Neuronal stem cell (in vitro differentiated cells): ENCODE measurements around the gene MLF2.

Experiments
- DNase-seq: peaks from one replicate; pipeline ENCODE4 v3.0.0-alpha.2; 2013; ENCODE audit warnings: low spot score
- H2AFZ ChIP-seq: one replicate; pipeline ENCODE4 v1.6.1; 2013; ENCODE audit warnings: mild to moderate bottlenecking, low read length, inconsistent platforms
- H2AK5ac ChIP-seq: 2 replicates; pipeline ENCODE4 v1.6.1; 2013; ENCODE audit warnings: low read depth, mild to moderate bottlenecking, inconsistent platforms, low read length, moderate library complexity, mixed read lengths
- H2BK120ac ChIP-seq: 2 replicates; pipeline ENCODE4 v1.6.1; 2013; ENCODE audit warnings: low read depth, mild to moderate bottlenecking, inconsistent platforms, low read length, moderate library complexity, mixed read lengths
- H2BK12ac ChIP-seq: one replicate; pipeline ENCODE4 v1.6.1; 2013; ENCODE audit warnings: low read length, inconsistent platforms
- H2BK15ac ChIP-seq: 2 replicates; pipeline ENCODE4 v1.6.1; 2013; ENCODE audit warnings: mild to moderate bottlenecking, low read length, inconsistent platforms, mixed read lengths
- H2BK5ac ChIP-seq: one replicate; pipeline ENCODE4 v1.6.1; 2013; ENCODE audit warnings: inconsistent platforms, mild to moderate bottlenecking, low read length, moderate library complexity
- H3K14ac ChIP-seq: one replicate; pipeline ENCODE4 v1.6.1; 2013; ENCODE audit warnings: low read length, inconsistent platforms
- H3K18ac ChIP-seq: 2 replicates; pipeline ENCODE4 v1.6.1; 2013; ENCODE audit warnings: low read length, inconsistent platforms
- H3K23ac ChIP-seq: 2 replicates; pipeline ENCODE4 v1.6.1; 2013; ENCODE audit warnings: low read depth, mild to moderate bottlenecking, mixed read lengths, low read length, inconsistent platforms; ENCODE audit not compliant: poor library complexity
- H3K27ac ChIP-seq: replicated peaks from 3 replicates; pipeline ENCODE4 v1.5.1; 2013; ENCODE audit warnings: low read length, inconsistent platforms
- H3K27me3 ChIP-seq, 3 experiments: 2 replicates each; pipeline ENCODE4 v1.6.1; 2013; ENCODE audit warnings: low read length in 3 of 3, mild to moderate bottlenecking in 2 of 3, inconsistent platforms in 1 of 3, low read depth in 1 of 3, mixed read lengths in 1 of 3, moderate library complexity in 1 of 3; ENCODE audit not compliant: control insufficient read depth in 3 of 3, insufficient read depth in 3 of 3
- H3K36me3 ChIP-seq, 2 donors: replicated peaks in 1 of 2; 2 replicates each; pipeline ENCODE4 v1.6.1; 2013; ENCODE audit warnings: low read length in 2 of 2; ENCODE audit not compliant: control insufficient read depth in 2 of 2, insufficient read depth in 2 of 2
- H3K4ac ChIP-seq: 2 replicates; pipeline ENCODE4 v1.6.1; 2013; ENCODE audit warnings: inconsistent platforms, mild to moderate bottlenecking, low read length, moderate library complexity
- H3K4me1 ChIP-seq, 2 donors: 1 replicate in 1 of 2; 2 replicates in 1 of 2; pipeline ENCODE4 v1.6.1; 2013; ENCODE audit warnings: low read length in 2 of 2, low read depth in 1 of 2; ENCODE audit not compliant: control insufficient read depth in 2 of 2, insufficient read depth in 1 of 2
- H3K4me2 ChIP-seq: one replicate; pipeline ENCODE4 v1.6.1; 2013; ENCODE audit warnings: mild to moderate bottlenecking, low read length, inconsistent platforms; ENCODE audit not compliant: insufficient read depth, poor library complexity, severe bottlenecking
- H3K4me3 ChIP-seq, 2 donors: 2 replicates each; pipeline ENCODE4 v1.5.1; 2013; ENCODE audit warnings: low read length in 2 of 2, mild to moderate bottlenecking in 2 of 2, inconsistent platforms in 1 of 2, moderate library complexity in 1 of 2
- H3K79me1 ChIP-seq: one replicate; pipeline ENCODE4 v1.6.1; 2013; ENCODE audit warnings: low read depth, mild to moderate bottlenecking, inconsistent platforms, low read length, moderate library complexity
- H3K9ac ChIP-seq: one replicate; pipeline ENCODE4 v1.6.1; 2013; ENCODE audit warnings: mild to moderate bottlenecking, low read depth, low read length, inconsistent platforms; ENCODE audit not compliant: poor library complexity
- H3K9me3 ChIP-seq, 2 donors: replicated peaks in 1 of 2; 2 replicates each; pipeline versions ENCODE3 to v1.6.1; 2013; ENCODE audit warnings: low read length in 2 of 2, mild to moderate bottlenecking in 2 of 2, inconsistent platforms in 1 of 2, low read depth in 1 of 2, mixed read lengths in 1 of 2, moderate library complexity in 1 of 2; ENCODE audit not compliant: control insufficient read depth in 2 of 2, insufficient read depth in 1 of 2
- H4K8ac ChIP-seq: one replicate; pipeline ENCODE4 v1.6.1; 2013; ENCODE audit warnings: low read depth, mild to moderate bottlenecking, inconsistent platforms, low read length, moderate library complexity
- H4K91ac ChIP-seq: one replicate; pipeline ENCODE4 v1.6.1; 2013; ENCODE audit warnings: low read length, low read depth, mild to moderate bottlenecking, inconsistent platforms; ENCODE audit not compliant: poor library complexity
- WGBS, 2 donors: extraction: QIAGEN DNeasy Blood & Tissue Kit; methylation state at CpG; one replicate each; pipeline ENCODE4 v1.1.7; 2013; ENCODE audit warnings: missing lambda C conversion rate in 2 of 2, mixed read lengths in 1 of 2; ENCODE audit not compliant: insufficient read length in 2 of 2, insufficient replicate concordance in 1 of 2; ENCODE audit errors: extremely low coverage in 2 of 2; 5-methylcytosine and 5-hydroxymethylcytosine counted together

MLF2 gene

GRCh38 chr12:6784296-6784695, 31.4 kb upstream of the MLF2 start:
- H3K18ac ChIP-seq = no peak overlapping the region
- H3K36me3 ChIP-seq = no peaks in the 10 kb centered on the region
- H2BK120ac ChIP-seq = no peak overlapping the region
- H3K4ac ChIP-seq = no peak overlapping the region
- H4K91ac ChIP-seq = no peak overlapping the region
- H3K79me1 ChIP-seq = no peaks in the 10 kb centered on the region
- no peaks in the 10 kb centered on the region for H3K27me3 ChIP-seq
- H3K27ac ChIP-seq = no peak overlapping the region
- H3K4me3 ChIP-seq = no peak overlapping the region
- no peak overlapping the region for H2AK5ac ChIP-seq
- no peak overlapping the region for H3K4me2 ChIP-seq
- H3K14ac ChIP-seq = no peak overlapping the region
- no peak overlapping the region for H2AFZ ChIP-seq
- H2BK5ac ChIP-seq = no peak overlapping the region
- H3K4me1 ChIP-seq = peaks cover 9 to 30% of the 10 kb centered on the region in 2 donors
- no peak overlapping the region for H4K8ac ChIP-seq
- no peak overlapping the region for H3K9ac ChIP-seq
- no peak for DNase-seq
- H2BK15ac ChIP-seq = no peak overlapping the region
- WGBS, 2 donors = no CpG with 5 or more reads among the region's 5 CpGs
- no peak overlapping the region for H2BK12ac ChIP-seq
- no peaks in the 10 kb centered on the region for H3K9me3 ChIP-seq
- no peak overlapping the region for H3K23ac ChIP-seq

DNA sequence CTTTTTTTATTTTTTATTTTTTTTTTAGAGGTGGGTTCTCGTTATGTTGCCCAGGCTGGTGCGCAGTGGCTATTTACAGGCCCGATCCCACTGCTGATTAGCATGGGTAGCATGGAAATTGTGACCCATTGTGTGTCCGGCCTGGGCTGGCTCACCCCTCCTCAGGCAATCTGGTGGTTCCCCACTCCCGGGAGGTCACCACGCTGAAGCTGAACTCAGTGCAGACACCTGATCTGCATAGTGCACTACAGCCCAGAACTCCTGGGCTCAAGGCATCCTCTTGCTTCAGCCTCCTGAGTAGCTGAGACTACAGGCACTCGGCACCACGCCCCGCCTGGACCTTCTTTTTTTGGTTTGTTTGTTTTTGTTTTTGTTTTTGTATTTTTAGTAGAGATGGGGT, 30.9 kb upstream of the MLF2 start:
- Histone ChIP-seq H3K4me3 (no peak overlapping the region), H3K4me2 (no peak overlapping the region), H3K4me1 (peaks cover 12 to 29% of the 10 kb centered on the region in 2 donors), H2AFZ (no peak overlapping the region), H2BK12ac (no peak overlapping the region), H3K36me3 (no peaks in the 10 kb centered on the region), H3K27ac (no peak overlapping the region), H2BK5ac (no peak overlapping the region), H2AK5ac (peak overlapping the region; percentile 33), H2BK120ac (no peak overlapping the region), H4K8ac (no peak overlapping the region), H3K79me1 (no peaks in the 10 kb centered on the region), H2BK15ac (no peak overlapping the region), H3K9ac (peak overlapping the region; percentile 7), H3K23ac (no peak overlapping the region), H3K27me3 (no peaks in the 10 kb centered on the region), H4K91ac (no peak overlapping the region), H3K9me3 (no peaks in the 10 kb centered on the region), H3K14ac (no peak overlapping the region), H3K18ac (peak overlapping the region; percentile 53), H3K4ac (no peak overlapping the region)
- WGBS, 2 donors = no CpG with 5 or more reads among the region's 9 CpGs
- DNase-seq = no peak

- H3K14ac ChIP-seq = no peak overlapping the region
- no peak overlapping the region for H3K23ac ChIP-seq
- no peak overlapping the region for H4K8ac ChIP-seq
- H2BK15ac ChIP-seq = no peak overlapping the region
- H3K4me3 ChIP-seq = no peak overlapping the region
- no peak overlapping the region for H4K91ac ChIP-seq
- peak overlapping the region; percentile 53 for H2AK5ac ChIP-seq
- no peak overlapping the region for H3K18ac ChIP-seq
- peak overlapping the region; percentile 79 for H2AFZ ChIP-seq
- H2BK120ac ChIP-seq = no peak overlapping the region
- no CpG with 5 or more reads among the region's 10 CpGs for WGBS, 2 donors
- peaks cover 18 to 36% of the 10 kb centered on the region in 2 donors for H3K4me1 ChIP-seq
- no peaks in the 10 kb centered on the region for H3K9me3 ChIP-seq
- H3K27me3 ChIP-seq = no peaks in the 10 kb centered on the region
- no peaks in the 10 kb centered on the region for H3K79me1 ChIP-seq
- no peak overlapping the region for H3K4ac ChIP-seq
- H2BK5ac ChIP-seq = no peak overlapping the region
- H3K36me3 ChIP-seq = no peaks in the 10 kb centered on the region
- DNase-seq = no peak
- H3K4me2 ChIP-seq = no peak overlapping the region
- H3K27ac ChIP-seq = no peak overlapping the region
- H3K9ac ChIP-seq = no peak overlapping the region
- no peak overlapping the region for H2BK12ac ChIP-seq
Observed at GRCh38 chr12:6782850-6783566, 30.1 kb upstream of the MLF2 start.

- H2BK12ac ChIP-seq = no peak overlapping the region
- H2BK120ac ChIP-seq = no peak overlapping the region
- no peaks in the 10 kb centered on the region for H3K27me3 ChIP-seq
- H3K27ac ChIP-seq = no peak overlapping the region
- no peak for DNase-seq
- H3K4ac ChIP-seq = no peak overlapping the region
- H3K4me2 ChIP-seq = no peak overlapping the region
- WGBS, 2 donors = no CpG with 5 or more reads among the region's 6 CpGs
- no peak overlapping the region for H2BK15ac ChIP-seq
- peaks cover 19 to 36% of the 10 kb centered on the region in 2 donors for H3K4me1 ChIP-seq
- H2BK5ac ChIP-seq = no peak overlapping the region
- peak overlapping the region; percentile 12 for H2AFZ ChIP-seq
- H3K23ac ChIP-seq = no peak overlapping the region
- peak overlapping the region; percentile 53 for H2AK5ac ChIP-seq
- no peaks in the 10 kb centered on the region for H3K79me1 ChIP-seq
- no peak overlapping the region for H4K91ac ChIP-seq
- H3K18ac ChIP-seq = peak overlapping the region; percentile 29
- no peak overlapping the region for H3K14ac ChIP-seq
- no peaks in the 10 kb centered on the region for H3K9me3 ChIP-seq
- H4K8ac ChIP-seq = no peak overlapping the region
- peaks cover 0 to 7% of the 10 kb centered on the region in 2 donors for H3K36me3 ChIP-seq
- no peak overlapping the region for H3K4me3 ChIP-seq
- H3K9ac ChIP-seq = no peak overlapping the region
Observed at GRCh38 chr12:6782119-6782518, 29.2 kb upstream of the MLF2 start.
